GM23338 (cell line): Measurements from ENCODE around the gene PAGE3. TPM values are rescaled to one million over a fixed set of nuclear protein-coding genes. Genes with fewer than 3 reads are reported as not detected.

ENCODE experiments used
- ATAC-seq: fragments of 200-7000 bp; cut with Tn5 transposase; 3 replicates; pipeline ENCODE4 v1.9.1; 2020
- DNase-seq: peaks from one replicate; pipeline ENCODE4 v3.0.0-alpha.2; 2015; ENCODE audit warnings: low spot score
- H2AFZ ChIP-seq: fragments of 200-600 bp; sonication (generic); 2 replicates; pipeline ENCODE4 v1.8.0; 2016; ENCODE audit warnings: antibody characterized with exemption, mild to moderate bottlenecking, moderate library complexity
- H3F3A ChIP-seq: fragments of 200-600 bp; sonication (generic); replicated peaks from 2 replicates; pipeline ENCODE4 v1.8.0; 2017; ENCODE audit warnings: antibody characterized with exemption, mixed run types, low read depth
- H3K27ac ChIP-seq: fragments of 200-600 bp; sonication (generic); 2 replicates; pipeline ENCODE4 v1.6.1; 2016; ENCODE audit warnings: low read depth
- H3K27me3 ChIP-seq: fragments of 200-600 bp; sonication (generic); 2 replicates; pipeline ENCODE4 v1.8.0; 2016; ENCODE audit warnings: mild to moderate bottlenecking, mixed run types, moderate library complexity; ENCODE audit not compliant: insufficient read depth
- H3K36me3 ChIP-seq: fragments of 200-600 bp; sonication (generic); 2 replicates; pipeline ENCODE4 v1.8.0; 2016; ENCODE audit warnings: mild to moderate bottlenecking; ENCODE audit not compliant: insufficient read depth
- H3K4me1 ChIP-seq: fragments of 200-600 bp; sonication (generic); 2 replicates; pipeline ENCODE4 v1.8.0; 2016; ENCODE audit warnings: mild to moderate bottlenecking, moderate library complexity; ENCODE audit not compliant: insufficient read depth
- H3K4me2 ChIP-seq: fragments of 200-600 bp; sonication (generic); 2 replicates; pipeline ENCODE4 v1.7.1; 2017; ENCODE audit warnings: mixed run types
- H3K4me3 ChIP-seq: fragments of 200-600 bp; sonication (generic); 2 replicates; pipeline ENCODE4 v1.6.1; 2016; ENCODE audit warnings: mixed run types
- H3K79me2 ChIP-seq: fragments of 200-600 bp; sonication (generic); replicated peaks from 2 replicates; pipeline ENCODE4 v1.8.0; 2017; ENCODE audit warnings: mild to moderate bottlenecking; ENCODE audit not compliant: insufficient read depth
- H3K9me2 ChIP-seq: fragments of 200-600 bp; sonication (generic); 2 replicates; pipeline ENCODE4 v1.8.0; 2017; ENCODE audit not compliant: insufficient read depth
- H4K20me1 ChIP-seq: fragments of 200-600 bp; sonication (generic); replicated peaks from 2 replicates; pipeline ENCODE4 v1.8.0; 2017; ENCODE audit warnings: mild to moderate bottlenecking; ENCODE audit not compliant: insufficient read depth
- H3K27ac Mint-ChIP-seq: 2 replicates; pipeline ENCODE4 v1.8.0; 2020; ENCODE audit warnings: inconsistent platforms, mild to moderate bottlenecking, moderate library complexity, mixed read lengths
- H3K27me3 Mint-ChIP-seq: 3 replicates; pipeline ENCODE4 v1.8.0; 2022; ENCODE audit warnings: low read depth, mild to moderate bottlenecking, moderate library complexity, mixed read lengths, inconsistent platforms; ENCODE audit not compliant: insufficient read depth, poor library complexity
- H3K36me3 Mint-ChIP-seq: 3 replicates; pipeline ENCODE4 v1.8.0; 2021; ENCODE audit warnings: low read depth, mild to moderate bottlenecking, inconsistent platforms, moderate library complexity, mixed read lengths
- H3K4me1 Mint-ChIP-seq: 3 replicates; pipeline ENCODE4 v1.8.0; 2020; ENCODE audit warnings: mild to moderate bottlenecking, inconsistent platforms, mixed read lengths
- H3K4me3 Mint-ChIP-seq: 3 replicates; pipeline ENCODE4 v1.8.0; 2021; ENCODE audit warnings: moderate library complexity, mild to moderate bottlenecking, inconsistent platforms, mixed read lengths
- H3K9me3 Mint-ChIP-seq: 3 replicates; pipeline ENCODE4 v1.8.0; 2020; ENCODE audit warnings: moderate library complexity, mild to moderate bottlenecking, inconsistent platforms, mixed read lengths
- CREB1 ChIP-seq: fragments of 250-450 bp; sonication (Bioruptor Pico); IDR thresholded peaks from 2 replicates; pipeline ENCODE4 v1.5.0; 2020; ENCODE audit warnings: low read depth, mild to moderate bottlenecking, moderate library complexity
- EZH2 ChIP-seq: fragments of 200-600 bp; sonication (generic); IDR thresholded peaks from one replicate; pipeline ENCODE4 v1.8.0; 2017; ENCODE audit warnings: antibody characterized with exemption, mild to moderate bottlenecking, low read depth; ENCODE audit not compliant: unreplicated experiment
- EZH2phosphoT487 ChIP-seq: fragments of 200-600 bp; sonication (generic); IDR thresholded peaks from one replicate; pipeline ENCODE4 v1.8.1; 2018; ENCODE audit warnings: antibody characterized with exemption; ENCODE audit not compliant: unreplicated experiment
- JUNB ChIP-seq: IDR thresholded peaks from one replicate; pipeline ENCODE4 v1.6.1; 2016; ENCODE audit warnings: antibody characterized with exemption; ENCODE audit not compliant: unreplicated experiment
- NANOG ChIP-seq: IDR thresholded peaks from 2 replicates; pipeline ENCODE4 v1.6.1; 2016; ENCODE audit warnings: antibody characterized with exemption, borderline replicate concordance
- POLR2AphosphoS5 ChIP-seq: IDR thresholded peaks from 2 replicates; pipeline ENCODE4 v1.6.1; 2016; ENCODE audit warnings: antibody characterized with exemption, low read depth
- STAT1 ChIP-seq: IDR thresholded peaks from one replicate; pipeline ENCODE4 v1.6.1; 2016; ENCODE audit warnings: antibody characterized with exemption; ENCODE audit not compliant: unreplicated experiment
- ZNF114 ChIP-seq: fragments of 250-450 bp; sonication (Bioruptor Pico); IDR thresholded peaks from 2 replicates; pipeline ENCODE4 v1.5.0; 2020; ENCODE audit warnings: mild to moderate bottlenecking, moderate library complexity
- ZNF331 ChIP-seq: fragments of 250-450 bp; sonication (Bioruptor Pico); IDR thresholded peaks from 2 replicates; pipeline ENCODE4 v1.5.0; 2020; ENCODE audit warnings: low read depth, mild to moderate bottlenecking, moderate library complexity
- polyA plus RNA-seq: library from polyadenylated mRNA; unstranded; fragments of >200 nt; fragmentation: Nextera tagmentation; extraction: Ambion mirVana; gene quantifications from 2 replicates; pipeline ENCODE4 v1.2.1, GENCODE V29; 2016
- total RNA-seq: library from RNA; depleted of rRNA; stranded (reverse); fragments of >200 nt; shearing (Covaris generic); gene quantifications from 2 replicates; pipeline ENCODE4 v1.2.3, GENCODE V29; 2014
- TF ChIP-seq, protein P1 (sequence below): IDR thresholded peaks from 2 replicates; pipeline ENCODE4 v1.6.1; 2016; ENCODE audit warnings: antibody characterized with exemption
- TF ChIP-seq, protein P2 (sequence below): IDR thresholded peaks from one replicate; pipeline ENCODE4 v1.6.1; 2018; ENCODE audit warnings: antibody characterized with exemption; ENCODE audit not compliant: unreplicated experiment
- TF ChIP-seq, protein P3 (sequence below), 2 experiments: fragments of 200-600 bp in 1 of 2; sonication (generic) in 1 of 2; conservative IDR thresholded peaks; 2 replicates each; pipeline versions ENCODE4 v1.5.1 to v1.6.1; 2016 to 2017; ENCODE audit warnings: antibody characterized with exemption in 2 of 2, low read depth in 2 of 2, mild to moderate bottlenecking in 2 of 2, moderate library complexity in 1 of 2

The PAGE3 gene
- total and polyA plus RNA-seq, 2 experiments from 2014 or later = not detected

DNA sequence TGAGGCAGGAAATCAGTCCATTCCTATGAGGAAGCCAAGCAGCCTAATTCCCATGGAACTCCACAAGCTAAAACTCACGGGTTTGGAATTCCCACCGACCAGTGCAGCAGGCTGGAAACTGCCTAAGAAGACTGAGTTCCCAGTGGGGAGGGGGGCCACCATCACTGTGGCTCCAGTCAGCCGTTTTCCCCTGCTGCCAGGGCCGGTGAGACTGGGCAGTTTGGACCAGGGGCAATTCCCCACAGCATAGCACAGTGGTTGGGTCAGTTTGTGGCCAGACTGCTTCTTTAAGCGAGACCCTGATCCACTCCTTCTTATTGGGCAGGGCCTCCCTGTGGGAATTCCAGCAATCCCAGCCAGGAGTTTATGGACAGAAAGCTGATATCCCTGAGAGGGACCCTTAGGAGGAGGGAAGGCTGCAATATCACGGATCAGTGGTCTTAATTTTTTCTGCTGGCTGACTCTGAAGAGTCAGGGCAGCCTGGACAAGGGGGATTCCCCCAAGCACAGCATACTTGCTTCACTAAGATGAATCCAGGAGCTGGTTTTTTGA is 23.9 kb downstream of the PAGE3 start:
- Histone ChIP-seq H2AFZ (no peak overlapping the region), H3K79me2 (no peaks in the 10 kb centered on the region), H3K27me3 (no peaks in the 10 kb centered on the region), H3K27ac (no peak overlapping the region), H3K9me2 (no peaks in the 10 kb centered on the region), H3K36me3 (no peaks in the 10 kb centered on the region), H4K20me1 (no peaks in the 10 kb centered on the region), H3F3A (no peaks in the 10 kb centered on the region), H3K4me1 (no peaks in the 10 kb centered on the region), H3K4me3 (no peak overlapping the region), H3K4me2 (no peak overlapping the region)
- Mint-ChIP-seq H3K9me3 (peaks cover 60% of the 10 kb centered on the region), H3K36me3 (no peaks in the 10 kb centered on the region), H3K27me3 (no peaks in the 10 kb centered on the region), H3K27ac (no peak overlapping the region), H3K4me1 (no peaks in the 10 kb centered on the region), H3K4me3 (no peak overlapping the region)
- DNase-seq = no peak
- no peak for ATAC-seq
- TF ChIP-seq EZH2 (no peak), POLR2AphosphoS5 (no peak), NANOG (no peak)
- TF ChIP-seq, protein P1, sequence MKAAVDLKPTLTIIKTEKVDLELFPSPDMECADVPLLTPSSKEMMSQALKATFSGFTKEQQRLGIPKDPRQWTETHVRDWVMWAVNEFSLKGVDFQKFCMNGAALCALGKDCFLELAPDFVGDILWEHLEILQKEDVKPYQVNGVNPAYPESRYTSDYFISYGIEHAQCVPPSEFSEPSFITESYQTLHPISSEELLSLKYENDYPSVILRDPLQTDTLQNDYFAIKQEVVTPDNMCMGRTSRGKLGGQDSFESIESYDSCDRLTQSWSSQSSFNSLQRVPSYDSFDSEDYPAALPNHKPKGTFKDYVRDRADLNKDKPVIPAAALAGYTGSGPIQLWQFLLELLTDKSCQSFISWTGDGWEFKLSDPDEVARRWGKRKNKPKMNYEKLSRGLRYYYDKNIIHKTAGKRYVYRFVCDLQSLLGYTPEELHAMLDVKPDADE = no peak
- TF ChIP-seq, protein P2, sequence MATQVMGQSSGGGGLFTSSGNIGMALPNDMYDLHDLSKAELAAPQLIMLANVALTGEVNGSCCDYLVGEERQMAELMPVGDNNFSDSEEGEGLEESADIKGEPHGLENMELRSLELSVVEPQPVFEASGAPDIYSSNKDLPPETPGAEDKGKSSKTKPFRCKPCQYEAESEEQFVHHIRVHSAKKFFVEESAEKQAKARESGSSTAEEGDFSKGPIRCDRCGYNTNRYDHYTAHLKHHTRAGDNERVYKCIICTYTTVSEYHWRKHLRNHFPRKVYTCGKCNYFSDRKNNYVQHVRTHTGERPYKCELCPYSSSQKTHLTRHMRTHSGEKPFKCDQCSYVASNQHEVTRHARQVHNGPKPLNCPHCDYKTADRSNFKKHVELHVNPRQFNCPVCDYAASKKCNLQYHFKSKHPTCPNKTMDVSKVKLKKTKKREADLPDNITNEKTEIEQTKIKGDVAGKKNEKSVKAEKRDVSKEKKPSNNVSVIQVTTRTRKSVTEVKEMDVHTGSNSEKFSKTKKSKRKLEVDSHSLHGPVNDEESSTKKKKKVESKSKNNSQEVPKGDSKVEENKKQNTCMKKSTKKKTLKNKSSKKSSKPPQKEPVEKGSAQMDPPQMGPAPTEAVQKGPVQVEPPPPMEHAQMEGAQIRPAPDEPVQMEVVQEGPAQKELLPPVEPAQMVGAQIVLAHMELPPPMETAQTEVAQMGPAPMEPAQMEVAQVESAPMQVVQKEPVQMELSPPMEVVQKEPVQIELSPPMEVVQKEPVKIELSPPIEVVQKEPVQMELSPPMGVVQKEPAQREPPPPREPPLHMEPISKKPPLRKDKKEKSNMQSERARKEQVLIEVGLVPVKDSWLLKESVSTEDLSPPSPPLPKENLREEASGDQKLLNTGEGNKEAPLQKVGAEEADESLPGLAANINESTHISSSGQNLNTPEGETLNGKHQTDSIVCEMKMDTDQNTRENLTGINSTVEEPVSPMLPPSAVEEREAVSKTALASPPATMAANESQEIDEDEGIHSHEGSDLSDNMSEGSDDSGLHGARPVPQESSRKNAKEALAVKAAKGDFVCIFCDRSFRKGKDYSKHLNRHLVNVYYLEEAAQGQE = no peak

DNA sequence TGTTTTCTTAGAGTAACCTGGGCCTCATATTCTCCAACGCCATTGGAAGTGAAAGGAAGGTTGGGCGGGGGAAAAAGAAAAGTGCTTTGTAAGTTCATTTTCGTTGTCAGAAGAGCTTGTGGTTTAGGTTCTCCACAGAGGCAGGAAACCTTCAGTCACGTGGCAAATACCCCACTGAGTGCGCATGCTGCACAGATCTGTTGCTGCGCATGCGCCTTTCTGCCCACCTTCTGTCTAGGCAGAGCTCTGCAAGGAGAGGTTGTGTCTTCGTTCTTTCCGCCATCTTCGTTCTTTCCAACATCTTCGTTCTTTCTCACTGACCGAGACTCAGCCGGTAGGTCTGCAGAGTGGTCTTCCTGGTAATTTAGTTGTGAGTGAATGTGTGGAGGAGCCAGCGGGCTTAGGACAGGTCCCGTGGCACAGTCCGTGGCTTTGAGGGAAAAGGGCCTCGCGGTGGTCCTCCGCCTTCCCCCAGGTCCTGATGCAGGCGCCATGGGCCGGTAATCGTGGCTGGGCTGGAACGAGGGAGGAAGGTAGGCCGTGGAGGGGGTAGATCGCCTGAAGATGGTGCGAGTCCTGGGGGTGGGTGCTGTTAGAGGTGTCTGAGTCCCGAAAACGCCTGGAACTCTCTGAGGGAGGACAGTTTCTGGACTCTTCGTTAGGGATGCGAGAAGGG is 44.5 kb downstream of the PAGE3 start, which contains the start of gene PAGE5:
PAGE5 (plus strand) TSS at position 228 of the 676 bp plus-strand sequence. CDS start 1,037 bp downstream, outside the sequence.
- H3K4me1 ChIP-seq = no peaks in the 10 kb centered on the region
- H3K36me3 Mint-ChIP-seq = no peaks in the 10 kb centered on the region; the same call in 2 of the 3 replicates
- H3K36me3 ChIP-seq = no peaks in the 10 kb centered on the region
- no peak for ATAC-seq
- no peaks in the 10 kb centered on the region for H3K27me3 Mint-ChIP-seq
- H3K4me3 ChIP-seq = no peak within 1 kb of the TSS
- H3K27me3 ChIP-seq = no peaks in the 10 kb centered on the region
- H3K4me1 Mint-ChIP-seq = no peaks in the 10 kb centered on the region
- H4K20me1 ChIP-seq = no peaks in the 10 kb centered on the region
- no peak within 1 kb of the TSS for H3K4me2 ChIP-seq
- H3K79me2 ChIP-seq = no peaks in the 10 kb centered on the region
- H3K27ac Mint-ChIP-seq = no peak within 1 kb of the TSS
- no peak for DNase-seq
- no peaks in the 10 kb centered on the region for H3F3A ChIP-seq
- no peak within 1 kb of the TSS for H3K4me3 Mint-ChIP-seq
- H3K9me2 ChIP-seq = no peaks in the 10 kb centered on the region
- peaks cover 68% of the 10 kb centered on the region for H3K9me3 Mint-ChIP-seq
- no peak within 1 kb of the TSS for H3K27ac ChIP-seq
- no peak within 1 kb of the TSS for H2AFZ ChIP-seq
- TF ChIP-seq CREB1 (no peak), EZH2 (no peak), ZNF331 (CRISPR knock-in tag) (no peak), ZNF114 (CRISPR knock-in tag) (no peak), STAT1 (no peak), EZH2phosphoT487 (no peak), JUNB (no peak)
- TF ChIP-seq, protein P2 = no peak
- TF ChIP-seq, protein P3, sequence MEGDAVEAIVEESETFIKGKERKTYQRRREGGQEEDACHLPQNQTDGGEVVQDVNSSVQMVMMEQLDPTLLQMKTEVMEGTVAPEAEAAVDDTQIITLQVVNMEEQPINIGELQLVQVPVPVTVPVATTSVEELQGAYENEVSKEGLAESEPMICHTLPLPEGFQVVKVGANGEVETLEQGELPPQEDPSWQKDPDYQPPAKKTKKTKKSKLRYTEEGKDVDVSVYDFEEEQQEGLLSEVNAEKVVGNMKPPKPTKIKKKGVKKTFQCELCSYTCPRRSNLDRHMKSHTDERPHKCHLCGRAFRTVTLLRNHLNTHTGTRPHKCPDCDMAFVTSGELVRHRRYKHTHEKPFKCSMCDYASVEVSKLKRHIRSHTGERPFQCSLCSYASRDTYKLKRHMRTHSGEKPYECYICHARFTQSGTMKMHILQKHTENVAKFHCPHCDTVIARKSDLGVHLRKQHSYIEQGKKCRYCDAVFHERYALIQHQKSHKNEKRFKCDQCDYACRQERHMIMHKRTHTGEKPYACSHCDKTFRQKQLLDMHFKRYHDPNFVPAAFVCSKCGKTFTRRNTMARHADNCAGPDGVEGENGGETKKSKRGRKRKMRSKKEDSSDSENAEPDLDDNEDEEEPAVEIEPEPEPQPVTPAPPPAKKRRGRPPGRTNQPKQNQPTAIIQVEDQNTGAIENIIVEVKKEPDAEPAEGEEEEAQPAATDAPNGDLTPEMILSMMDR (conservative IDR thresholded peaks at IDR 0.05; ENCODE audit: low read depth in 2 of 2) = no peak
